Panc1 (cell line): ENCODE results near the gene ELFN2. TPM values are rescaled to one million over a fixed set of nuclear protein-coding genes. Genes with fewer than 3 reads are reported as not detected.

Experiments
- ATAC-seq: fragments of 200-7000 bp; cut with Tn5 transposase; 2 replicates; pipeline ENCODE4 v1.9.1; 2020; ENCODE audit warnings: mild to moderate bottlenecking, moderate library complexity
- BruUV-seq: library from RNA; stranded (reverse); fragments of 400-500 nt; replicated peaks from 2 replicates; lab custom pipeline; 2021; lab: Mats Ljungman, UMichigan
- CTCF ChIA-PET: fragments of 300-600 bp; sonication (Branson Sonifier 250); formaldehyde crosslinking; loops from one replicate; lab custom pipeline; 2022; ENCODE audit warnings: antibody characterized with exemption; lab: Charles Lee
- POLR2A ChIA-PET: fragments of 300-600 bp; sonication (Branson Sonifier 250); formaldehyde crosslinking; loops from one replicate; lab custom pipeline; 2022; ENCODE audit warnings: antibody characterized with exemption; lab: Charles Lee
- DNase-seq: peaks from one replicate; pipeline ENCODE4 v3.0.0-alpha.2; 2010; ENCODE audit warnings: low read depth, low spot score
- H3K27ac ChIP-seq: 2 replicates; pipeline ENCODE4 v1.5.1; 2011; ENCODE audit warnings: mild to moderate bottlenecking, low read length, inconsistent platforms
- H3K27me3 ChIP-seq: fragments of 200-500 bp; sonication (Bioruptor generic); 2 replicates; pipeline ENCODE4 v1.6.0; 2014; ENCODE audit warnings: low read length, inconsistent platforms; ENCODE audit not compliant: control insufficient read depth, insufficient read depth
- H3K36me3 ChIP-seq: fragments of 200-500 bp; sonication (Bioruptor generic); 2 replicates; pipeline ENCODE4 v1.5.1; 2014; ENCODE audit warnings: inconsistent platforms, mild to moderate bottlenecking, low read length, moderate library complexity; ENCODE audit not compliant: control insufficient read depth, insufficient read depth
- H3K4me1 ChIP-seq: 2 replicates; pipeline ENCODE4 v1.5.1; 2011; ENCODE audit warnings: inconsistent platforms, mild to moderate bottlenecking, low read length, moderate library complexity; ENCODE audit not compliant: control insufficient read depth, insufficient read depth
- H3K4me3 ChIP-seq, 2 experiments: 2 replicates each; pipeline ENCODE4 v1.5.1; 2011 to 2012; ENCODE audit warnings: low read depth in 2 of 2, low read length in 2 of 2, mild to moderate bottlenecking in 2 of 2, inconsistent platforms in 1 of 2, moderate library complexity in 1 of 2
- H3K9me3 ChIP-seq: fragments of 200-500 bp; sonication (Bioruptor generic); 2 replicates; pipeline ENCODE4 v1.5.1; 2014; ENCODE audit warnings: low read depth, mild to moderate bottlenecking, inconsistent platforms, low read length, moderate library complexity; ENCODE audit not compliant: control insufficient read depth, insufficient read depth
- CTCF ChIP-seq: fragments of 450-650 bp; IDR thresholded peaks from 2 replicates; pipeline ENCODE4 v1.5.1; 2017; ENCODE audit warnings: mild to moderate bottlenecking
- POLR2AphosphoS5 ChIP-seq: IDR thresholded peaks from 2 replicates; pipeline ENCODE4 v1.6.1; 2012; ENCODE audit warnings: mild to moderate bottlenecking, low read depth, low read length, moderate library complexity
- SIN3A ChIP-seq: IDR thresholded peaks from 2 replicates; pipeline ENCODE4 v1.6.1; 2012; ENCODE audit warnings: low read depth, mild to moderate bottlenecking, low read length, moderate library complexity, borderline replicate concordance; ENCODE audit not compliant: insufficient read depth
- TCF7L2 ChIP-seq: IDR thresholded peaks from 2 replicates; pipeline ENCODE4 v1.6.1; 2011; ENCODE audit warnings: mild to moderate bottlenecking, low read depth, low read length, inconsistent platforms
- in situ Hi-C: cut with HindIII; loops from 2 replicates; pipeline ENCODE4 v1.10.0; 2016; ENCODE audit warnings: low sequenced_read_pairs, low pct_unique_long_range_greater_than_20kb
- intact Hi-C: fragments of 100-400 bp; cut with micrococcal nuclease; formaldehyde crosslinking; loops from one replicate; pipeline ENCODE4 v1.10.0; 2022; ENCODE audit not compliant: unreplicated experiment
- total RNA-seq: library from RNA; stranded (reverse); gene quantifications from one replicate; pipeline ENCODE4 v1.2.1, GENCODE V29; 2021; ENCODE audit not compliant: unreplicated experiment
- TF ChIP-seq, protein P1 (sequence below), 2 experiments: IDR thresholded peaks; 2 replicates each; pipeline ENCODE4 v1.6.1; 2011 to 2012; ENCODE audit warnings: low read depth in 2 of 2, control low read depth in 1 of 2, low read length in 1 of 2, mild to moderate bottlenecking in 1 of 2, moderate library complexity in 1 of 2; ENCODE audit not compliant: insufficient read depth in 1 of 2

The ELFN2 gene
- total RNA-seq, 1 experiment from 2014 or later = 2.9 TPM

DNA sequence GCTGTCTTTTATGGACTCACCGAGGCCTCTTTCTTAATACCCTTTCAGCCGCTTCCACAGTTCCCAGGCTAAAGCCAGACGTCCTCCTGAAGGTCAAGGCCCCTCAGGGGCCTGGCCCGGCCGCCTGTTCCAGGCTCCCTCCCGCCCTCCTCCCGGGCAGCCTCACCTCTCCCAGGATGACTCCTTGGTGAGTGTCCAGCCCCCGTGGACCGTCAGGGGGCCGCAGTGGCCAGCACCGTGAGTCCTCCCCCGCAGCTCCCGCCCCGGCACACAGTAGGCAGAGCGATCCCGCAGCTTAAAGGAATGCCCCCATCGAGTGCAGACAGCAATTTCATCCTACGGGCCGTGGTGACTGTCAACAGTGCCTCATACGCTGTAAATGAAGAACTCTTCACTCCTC lies 32.9 kb downstream of the ELFN2 start:
- CTCF ChIA-PET = no interaction called here
- POLR2A ChIA-PET = no interaction called here
- no peaks in the 10 kb centered on the region for H3K9me3 ChIP-seq
- DNase-seq (no peak), ATAC-seq (no peak)
- TF ChIP-seq CTCF = no peak
- no peak for TF ChIP-seq TCF7L2
- TF ChIP-seq SIN3A = no peak
- TF ChIP-seq, protein P1, sequence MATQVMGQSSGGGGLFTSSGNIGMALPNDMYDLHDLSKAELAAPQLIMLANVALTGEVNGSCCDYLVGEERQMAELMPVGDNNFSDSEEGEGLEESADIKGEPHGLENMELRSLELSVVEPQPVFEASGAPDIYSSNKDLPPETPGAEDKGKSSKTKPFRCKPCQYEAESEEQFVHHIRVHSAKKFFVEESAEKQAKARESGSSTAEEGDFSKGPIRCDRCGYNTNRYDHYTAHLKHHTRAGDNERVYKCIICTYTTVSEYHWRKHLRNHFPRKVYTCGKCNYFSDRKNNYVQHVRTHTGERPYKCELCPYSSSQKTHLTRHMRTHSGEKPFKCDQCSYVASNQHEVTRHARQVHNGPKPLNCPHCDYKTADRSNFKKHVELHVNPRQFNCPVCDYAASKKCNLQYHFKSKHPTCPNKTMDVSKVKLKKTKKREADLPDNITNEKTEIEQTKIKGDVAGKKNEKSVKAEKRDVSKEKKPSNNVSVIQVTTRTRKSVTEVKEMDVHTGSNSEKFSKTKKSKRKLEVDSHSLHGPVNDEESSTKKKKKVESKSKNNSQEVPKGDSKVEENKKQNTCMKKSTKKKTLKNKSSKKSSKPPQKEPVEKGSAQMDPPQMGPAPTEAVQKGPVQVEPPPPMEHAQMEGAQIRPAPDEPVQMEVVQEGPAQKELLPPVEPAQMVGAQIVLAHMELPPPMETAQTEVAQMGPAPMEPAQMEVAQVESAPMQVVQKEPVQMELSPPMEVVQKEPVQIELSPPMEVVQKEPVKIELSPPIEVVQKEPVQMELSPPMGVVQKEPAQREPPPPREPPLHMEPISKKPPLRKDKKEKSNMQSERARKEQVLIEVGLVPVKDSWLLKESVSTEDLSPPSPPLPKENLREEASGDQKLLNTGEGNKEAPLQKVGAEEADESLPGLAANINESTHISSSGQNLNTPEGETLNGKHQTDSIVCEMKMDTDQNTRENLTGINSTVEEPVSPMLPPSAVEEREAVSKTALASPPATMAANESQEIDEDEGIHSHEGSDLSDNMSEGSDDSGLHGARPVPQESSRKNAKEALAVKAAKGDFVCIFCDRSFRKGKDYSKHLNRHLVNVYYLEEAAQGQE (IDR thresholded peaks at IDR 0.05; ENCODE audit: insufficient read depth in 1 of 2, low read depth in 2 of 2, low read length in 1 of 2) = no peak
- no peak for TF ChIP-seq POLR2AphosphoS5
- no peaks in the 10 kb centered on the region for H3K4me1 ChIP-seq
- BruUV-seq = no TSS peak
- H3K36me3 ChIP-seq = no peaks in the 10 kb centered on the region
- H3K27ac ChIP-seq = no peak overlapping the region
- H3K4me3 ChIP-seq = no peak overlapping the region
- no peaks in the 10 kb centered on the region for H3K27me3 ChIP-seq
- in situ Hi-C loops (no loop called here), intact Hi-C loops (no loop called here)

DNA sequence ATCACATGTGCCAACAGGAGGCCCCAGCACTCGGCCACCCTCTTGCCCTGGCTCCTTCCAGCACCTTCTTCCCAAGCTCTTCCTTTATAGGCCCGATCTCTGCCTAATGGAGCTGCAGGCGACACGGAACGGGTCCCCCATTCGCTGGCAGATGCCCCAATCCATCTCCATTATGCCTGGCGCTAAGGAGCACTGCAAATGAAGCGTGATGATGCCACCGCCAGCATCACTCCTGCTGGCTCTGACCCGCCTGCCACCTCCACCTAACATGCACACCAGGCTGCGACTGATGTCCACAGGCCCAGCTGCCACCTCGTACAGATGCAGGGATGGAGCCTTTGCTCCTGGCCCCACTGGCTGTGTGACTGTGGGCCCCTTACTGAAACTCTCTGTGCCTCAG lies 33.5 kb downstream of the ELFN2 start:
- ChIA-PET CTCF (no interaction called here), POLR2A (no interaction called here)
- Histone ChIP-seq H3K4me1 (no peaks in the 10 kb centered on the region), H3K9me3 (no peaks in the 10 kb centered on the region), H3K36me3 (no peaks in the 10 kb centered on the region), H3K4me3 (no peak overlapping the region), H3K27me3 (no peaks in the 10 kb centered on the region), H3K27ac (no peak overlapping the region)
- TF ChIP-seq CTCF (no peak), SIN3A (no peak), POLR2AphosphoS5 (no peak), TCF7L2 (no peak)
- TF ChIP-seq, protein P1 (IDR thresholded peaks at IDR 0.05; ENCODE audit: insufficient read depth in 1 of 2, low read depth in 2 of 2, low read length in 1 of 2) = no peak
- intact Hi-C loops = no loop called here
- in situ Hi-C loops = no loop called here
- DNase-seq (no peak), ATAC-seq (no peak)
- BruUV-seq = no TSS peak
